H9 (cell line): ENCODE data around the gene CCDC194. TPM values are rescaled to one million over a fixed set of nuclear protein-coding genes. Genes with fewer than 3 reads are reported as not detected.

Experiments used
- DNase-seq: peaks from one replicate; pipeline ENCODE4 v3.0.0-alpha.2; 2017
- H2AFZ ChIP-seq: one replicate; pipeline ENCODE4 v1.6.1; 2013; ENCODE audit warnings: mild to moderate bottlenecking, low read length, control low read depth, moderate library complexity
- H2AK5ac ChIP-seq: 2 replicates; pipeline ENCODE4 v1.6.1; 2013; ENCODE audit warnings: low read length, control low read depth, mixed read lengths; ENCODE audit not compliant: insufficient read length
- H2BK120ac ChIP-seq: one replicate; pipeline ENCODE4 v1.6.1; 2013; ENCODE audit warnings: low read depth, mild to moderate bottlenecking, low read length, control low read depth, inconsistent platforms; ENCODE audit not compliant: poor library complexity, severe bottlenecking
- H2BK12ac ChIP-seq: 2 replicates; pipeline ENCODE4 v1.6.1; 2013; ENCODE audit warnings: low read length, control low read depth, mixed read lengths, low read depth; ENCODE audit not compliant: insufficient read length
- H2BK15ac ChIP-seq: 2 replicates; pipeline ENCODE4 v1.6.1; 2013; ENCODE audit warnings: low read depth, low read length, control low read depth
- H2BK20ac ChIP-seq: one replicate; pipeline ENCODE4 v1.6.1; 2013; ENCODE audit warnings: low read depth, mild to moderate bottlenecking, low read length, control low read depth, inconsistent platforms; ENCODE audit not compliant: poor library complexity, severe bottlenecking
- H2BK5ac ChIP-seq: 2 replicates; pipeline ENCODE4 v1.6.1; 2013; ENCODE audit warnings: low read length, control low read depth, mixed read lengths; ENCODE audit not compliant: insufficient read length
- H3K14ac ChIP-seq: 2 replicates; pipeline ENCODE4 v1.6.1; 2013; ENCODE audit warnings: low read length, control low read depth; ENCODE audit not compliant: insufficient read depth
- H3K18ac ChIP-seq: 2 replicates; pipeline ENCODE4 v1.6.1; 2013; ENCODE audit warnings: low read depth, mild to moderate bottlenecking, mixed read lengths, low read length, control low read depth; ENCODE audit not compliant: insufficient read length
- H3K23ac ChIP-seq: 2 replicates; pipeline ENCODE4 v1.6.1; 2013; ENCODE audit warnings: low read length, control low read depth, mixed read lengths, low read depth; ENCODE audit not compliant: insufficient read length
- H3K23me2 ChIP-seq: 2 replicates; pipeline ENCODE4 v1.6.1; 2013; ENCODE audit warnings: low read depth, mild to moderate bottlenecking, mixed read lengths, low read length, control low read depth; ENCODE audit not compliant: insufficient read length, poor library complexity, severe bottlenecking
- H3K27ac ChIP-seq: 2 replicates; pipeline ENCODE4 v1.5.1; 2013; ENCODE audit warnings: low read length, control low read depth, mixed read lengths, low read depth; ENCODE audit not compliant: insufficient read length
- H3K27me3 ChIP-seq: 2 replicates; pipeline ENCODE4 v1.6.1; 2013; ENCODE audit warnings: low read length, control low read depth, inconsistent platforms; ENCODE audit not compliant: insufficient read depth
- H3K4ac ChIP-seq: 2 replicates; pipeline ENCODE4 v1.6.1; 2013; ENCODE audit warnings: low read depth, mild to moderate bottlenecking, control low read depth, inconsistent platforms, low read length, moderate library complexity
- H3K4me1 ChIP-seq: 2 replicates; pipeline ENCODE4 v1.6.1; 2013; ENCODE audit warnings: low read length, control low read depth, inconsistent platforms; ENCODE audit not compliant: insufficient read depth
- H3K4me2 ChIP-seq: 2 replicates; pipeline ENCODE4 v1.6.1; 2013; ENCODE audit warnings: low read length, control low read depth, mixed read lengths; ENCODE audit not compliant: insufficient read length, insufficient read depth
- H3K56ac ChIP-seq: 2 replicates; pipeline ENCODE4 v1.6.1; 2013; ENCODE audit warnings: low read depth, mild to moderate bottlenecking, mixed read lengths, low read length, control low read depth; ENCODE audit not compliant: insufficient read length
- H3K79me1 ChIP-seq: 2 replicates; pipeline ENCODE4 v1.6.1; 2013; ENCODE audit warnings: low read depth, mild to moderate bottlenecking, moderate library complexity, low read length, control low read depth, inconsistent platforms; ENCODE audit not compliant: insufficient read depth, poor library complexity, severe bottlenecking
- H3K79me2 ChIP-seq: 2 replicates; pipeline ENCODE4 v1.6.1; 2013; ENCODE audit warnings: low read length, control low read depth, inconsistent platforms; ENCODE audit not compliant: insufficient read depth
- H3K9ac ChIP-seq: 2 replicates; pipeline ENCODE4 v1.6.1; 2013; ENCODE audit warnings: low read length, control low read depth, mixed read lengths; ENCODE audit not compliant: insufficient read length; ENCODE audit errors: extremely low read depth
- H3K9me3 ChIP-seq: one replicate; pipeline ENCODE4 v1.6.1; 2013; ENCODE audit warnings: low read depth, low read length, inconsistent platforms; ENCODE audit not compliant: control insufficient read depth
- H3T11ph ChIP-seq: one replicate; pipeline ENCODE4 v1.6.1; 2013; ENCODE audit warnings: mild to moderate bottlenecking, low read length, control low read depth, inconsistent platforms
- H4K20me1 ChIP-seq: one replicate; pipeline ENCODE4 v1.6.1; 2013; ENCODE audit not compliant: control insufficient read depth, insufficient read length, insufficient read depth
- H4K5ac ChIP-seq: 2 replicates; pipeline ENCODE4 v1.6.1; 2013; ENCODE audit warnings: low read depth, mild to moderate bottlenecking, mixed read lengths, low read length, control low read depth; ENCODE audit not compliant: insufficient read length
- H4K8ac ChIP-seq: replicated peaks from 2 replicates; pipeline ENCODE4 v1.6.1; 2013; ENCODE audit warnings: low read length, control low read depth, mixed read lengths, low read depth; ENCODE audit not compliant: insufficient read length
- H4K91ac ChIP-seq: 2 replicates; pipeline ENCODE4 v1.6.1; 2013; ENCODE audit warnings: low read depth, mild to moderate bottlenecking, moderate library complexity, mixed read lengths, low read length, control low read depth; ENCODE audit not compliant: insufficient read length
- H3K27ac Mint-ChIP-seq, 3 experiments: 2 replicates in 2 of 3; 3 replicates in 1 of 3; pipeline ENCODE4 v1.8.0; 2020 to 2021; ENCODE audit warnings: mixed read lengths in 3 of 3, mild to moderate bottlenecking in 1 of 3, moderate library complexity in 1 of 3
- H3K27me3 Mint-ChIP-seq: 2 replicates; pipeline ENCODE4 v1.8.0; 2021; ENCODE audit warnings: low read depth, mild to moderate bottlenecking, moderate library complexity, mixed read lengths
- H3K36me3 Mint-ChIP-seq, 3 experiments: 2 replicates in 2 of 3; 3 replicates in 1 of 3; pipeline ENCODE4 v1.8.0; 2020 to 2021; ENCODE audit warnings: low read depth in 3 of 3, mixed read lengths in 3 of 3; ENCODE audit not compliant: insufficient read depth in 1 of 3
- H3K4me1 Mint-ChIP-seq, 2 experiments: 2 replicates each; pipeline ENCODE4 v1.8.0; 2020; ENCODE audit warnings: mixed read lengths in 2 of 2
- H3K4me3 Mint-ChIP-seq, 2 experiments: 2 replicates in 1 of 2; 3 replicates in 1 of 2; pipeline ENCODE4 v1.8.0; 2020 to 2021; ENCODE audit warnings: mild to moderate bottlenecking in 2 of 2, mixed read lengths in 2 of 2, moderate library complexity in 1 of 2
- H3K9me3 Mint-ChIP-seq, 2 experiments: 2 replicates in 1 of 2; 3 replicates in 1 of 2; pipeline ENCODE4 v1.8.0; 2020; ENCODE audit warnings: mild to moderate bottlenecking in 2 of 2, mixed read lengths in 2 of 2, moderate library complexity in 1 of 2
- WGBS: extraction: QIAGEN DNeasy Blood & Tissue Kit; methylation state at CpG from one replicate; pipeline ENCODE4 v1.1.7; 2013; ENCODE audit warnings: missing lambda C conversion rate, low lambda C conversion rate, mixed read lengths; ENCODE audit not compliant: insufficient read length; ENCODE audit errors: extremely low coverage; 5-methylcytosine and 5-hydroxymethylcytosine counted together
- total RNA-seq: library from RNA; stranded (reverse); gene quantifications from 2 replicates; pipeline ENCODE4 v1.2.1, GENCODE V29; 2021
- TF ChIP-seq, protein P1 (sequence below): fragments of 200-600 bp; sonication (generic); conservative IDR thresholded peaks from 3 replicates; pipeline ENCODE4 v1.8.0; 2021; ENCODE audit warnings: antibody characterized with exemption, mild to moderate bottlenecking

Gene CCDC194
- total RNA-seq, 1 experiment from 2014 or later, result 0.68 TPM

DNA sequence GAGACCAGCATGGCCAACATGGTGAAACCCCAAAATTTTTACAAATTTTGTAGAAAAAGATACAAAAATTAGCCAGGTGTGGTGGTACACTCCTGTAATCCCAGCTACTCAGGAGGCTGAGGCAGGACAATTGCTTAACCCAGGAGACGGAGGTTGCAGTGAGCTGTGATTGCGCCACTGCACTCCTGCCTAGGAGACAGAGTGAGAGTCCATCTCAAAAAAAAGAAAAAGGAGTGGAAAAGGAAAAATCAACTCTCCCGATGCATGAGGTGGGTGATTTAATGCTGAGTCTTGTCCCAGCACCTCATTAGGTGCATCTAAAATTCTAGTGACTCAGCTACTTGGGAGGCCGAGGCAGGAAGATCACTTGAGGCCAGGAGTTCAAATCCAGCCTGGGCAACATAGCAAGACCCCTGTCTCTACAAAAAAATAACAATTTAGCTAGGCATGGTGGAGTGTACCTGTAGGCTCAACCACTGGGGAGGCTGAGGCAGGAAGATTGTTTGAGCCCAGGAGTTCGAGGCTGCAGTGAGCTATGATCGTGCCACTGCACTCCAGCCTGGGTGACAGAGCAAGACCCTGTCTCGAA, 36.8 kb downstream of the CCDC194 start:
- no peak overlapping the region for H2BK20ac ChIP-seq
- H3K4me1 Mint-ChIP-seq, result peaks cover 6 to 8% of the 10 kb centered on the region in 2 experiments
- H3K4me2 ChIP-seq, result no peak overlapping the region
- no peaks in the 10 kb centered on the region for H3K36me3 Mint-ChIP-seq
- no peak for DNase-seq
- no peaks in the 10 kb centered on the region for H3K79me1 ChIP-seq
- H4K91ac ChIP-seq, result no peak overlapping the region
- H3K27me3 ChIP-seq, result no peaks in the 10 kb centered on the region
- H3K27ac Mint-ChIP-seq, result no peak overlapping the region
- H2AFZ ChIP-seq, result no peak overlapping the region
- H2BK5ac ChIP-seq, result no peak overlapping the region
- no peaks in the 10 kb centered on the region for H3K79me2 ChIP-seq
- H2BK15ac ChIP-seq, result no peak overlapping the region
- WGBS, result no CpG with 5 or more reads among the region's 7 CpGs
- no peak overlapping the region for H3K4me3 Mint-ChIP-seq
- no peaks in the 10 kb centered on the region for H3K23me2 ChIP-seq
- no peak overlapping the region for H3K18ac ChIP-seq
- H3K14ac ChIP-seq, result no peak overlapping the region
- H3K4me1 ChIP-seq, result no peaks in the 10 kb centered on the region
- no peak overlapping the region for H3K27ac ChIP-seq
- no peak overlapping the region for H2BK12ac ChIP-seq
- H3K4ac ChIP-seq, result no peak overlapping the region
- TF ChIP-seq, protein P1, sequence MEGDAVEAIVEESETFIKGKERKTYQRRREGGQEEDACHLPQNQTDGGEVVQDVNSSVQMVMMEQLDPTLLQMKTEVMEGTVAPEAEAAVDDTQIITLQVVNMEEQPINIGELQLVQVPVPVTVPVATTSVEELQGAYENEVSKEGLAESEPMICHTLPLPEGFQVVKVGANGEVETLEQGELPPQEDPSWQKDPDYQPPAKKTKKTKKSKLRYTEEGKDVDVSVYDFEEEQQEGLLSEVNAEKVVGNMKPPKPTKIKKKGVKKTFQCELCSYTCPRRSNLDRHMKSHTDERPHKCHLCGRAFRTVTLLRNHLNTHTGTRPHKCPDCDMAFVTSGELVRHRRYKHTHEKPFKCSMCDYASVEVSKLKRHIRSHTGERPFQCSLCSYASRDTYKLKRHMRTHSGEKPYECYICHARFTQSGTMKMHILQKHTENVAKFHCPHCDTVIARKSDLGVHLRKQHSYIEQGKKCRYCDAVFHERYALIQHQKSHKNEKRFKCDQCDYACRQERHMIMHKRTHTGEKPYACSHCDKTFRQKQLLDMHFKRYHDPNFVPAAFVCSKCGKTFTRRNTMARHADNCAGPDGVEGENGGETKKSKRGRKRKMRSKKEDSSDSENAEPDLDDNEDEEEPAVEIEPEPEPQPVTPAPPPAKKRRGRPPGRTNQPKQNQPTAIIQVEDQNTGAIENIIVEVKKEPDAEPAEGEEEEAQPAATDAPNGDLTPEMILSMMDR, result no peak
- no peak overlapping the region for H3K9ac ChIP-seq
- no peaks in the 10 kb centered on the region for H3K9me3 ChIP-seq
- H3K9me3 Mint-ChIP-seq, result no peaks in the 10 kb centered on the region; a peak in 1 of 5 replicates
- H3K23ac ChIP-seq, result no peak overlapping the region
- H2BK120ac ChIP-seq, result no peak overlapping the region
- H4K8ac ChIP-seq, result no peak overlapping the region
- no peak overlapping the region for H3T11ph ChIP-seq
- H3K56ac ChIP-seq, result no peak overlapping the region
- no peak overlapping the region for H2AK5ac ChIP-seq
- no peaks in the 10 kb centered on the region; the same call in none of the 2 replicates for H3K27me3 Mint-ChIP-seq
- H4K20me1 ChIP-seq, result no peaks in the 10 kb centered on the region
- H4K5ac ChIP-seq, result no peak overlapping the region
